Breast epithelium (tissue), 4 donors: ENCODE results near the gene TXNRD1. TPM values are rescaled to one million over a fixed set of nuclear protein-coding genes. Genes with fewer than 3 reads are reported as not detected.
A peak's percentile ranks its signal among the peaks of the same experiment; 100 is the strongest.

ENCODE experiments used
- DNase-seq, 2 donors: peaks; one replicate each; pipeline ENCODE4 v3.0.0-alpha.2; 2019; ENCODE audit warnings: low spot score in 2 of 2
- H3K27ac ChIP-seq, 2 donors: fragments of 200-600 bp; sonication (generic) in 1 of 2; one replicate each; pipeline ENCODE4 v1.5.1; 2016 to 2019; ENCODE audit warnings: mild to moderate bottlenecking in 1 of 2
- H3K27me3 ChIP-seq, 2 donors: fragments of 200-600 bp; sonication (generic) in 1 of 2; one replicate each; pipeline versions ENCODE4 v1.5.1 to v1.6.0; 2017 to 2019; ENCODE audit warnings: control low read depth in 1 of 2, mild to moderate bottlenecking in 1 of 2
- H3K36me3 ChIP-seq: fragments of 200-600 bp; one replicate; pipeline ENCODE4 v1.5.1; 2019
- H3K4me1 ChIP-seq, 2 donors: fragments of 200-600 bp; sonication (generic); one replicate each; pipeline ENCODE4 v1.5.1; 2016 to 2019; ENCODE audit warnings: control low read depth in 1 of 2
- H3K4me3 ChIP-seq, 3 donors: fragments of 200-600 bp; sonication (generic); 1 replicate in 2 of 3; 2 replicates in 1 of 3; pipeline ENCODE4 v1.5.1; 2016 to 2019; ENCODE audit warnings: mild to moderate bottlenecking in 3 of 3, moderate library complexity in 2 of 3
- H3K9me3 ChIP-seq, 2 donors: fragments of 200-600 bp; sonication (generic) in 1 of 2; one replicate each; pipeline ENCODE4 v1.5.1; 2016 to 2019; ENCODE audit warnings: control low read depth in 1 of 2
- CTCF ChIP-seq, 3 donors: fragments of 450-650 bp; IDR thresholded peaks; one replicate each; pipeline ENCODE4 v1.5.1; 2016 to 2017; ENCODE audit warnings: antibody characterized with exemption in 3 of 3, mild to moderate bottlenecking in 3 of 3, moderate library complexity in 3 of 3
- POLR2A ChIP-seq: fragments of 450-650 bp; IDR thresholded peaks from one replicate; pipeline ENCODE4 v1.6.1; 2016; ENCODE audit warnings: antibody characterized with exemption, mild to moderate bottlenecking, moderate library complexity
- POLR2AphosphoS5 ChIP-seq, 3 donors: sonication (generic); formaldehyde crosslinking; IDR thresholded peaks; one replicate each; pipeline ENCODE4 v1.6.1; 2017; ENCODE audit warnings: antibody characterized with exemption in 3 of 3
- intact Hi-C: fragments of 100-400 bp; cut with DNase I; formaldehyde crosslinking; loops from one replicate; pipeline ENCODE4 v1.15.1; 2023; ENCODE audit warnings: low total_unique reads
- total RNA-seq, 3 donors: library from RNA; depleted of rRNA; stranded (reverse); fragments of >200 nt; gene quantifications; one replicate each; pipeline ENCODE4 v1.1.0, GENCODE V29; 2016

Gene TXNRD1
- total RNA-seq: 100 to 1,000 TPM in 2 of 3 donors, 10 to 100 TPM in 1; 60.2 to 137 (median 103) TPM

- H3K27ac ChIP-seq: peak within 1 kb of the TSS; percentile 84 to 91
- H3K4me1 ChIP-seq: peaks cover 0 to 6% of the 10 kb centered on the region in 2 donors
- peak within 1 kb of the TSS; percentile 59 to 83 (median 59) for H3K4me3 ChIP-seq
- H3K9me3 ChIP-seq: no peaks in the 10 kb centered on the region
- TF ChIP-seq POLR2A (peak; percentile 38), POLR2AphosphoS5 (IDR thresholded peaks at IDR 0.05) (peak; percentile 58 to 73 (median 70)), CTCF (IDR thresholded peaks at IDR 0.05) (peak; percentile 30 to 82 (median 76))
- intact Hi-C loops: no loop called here
- H3K27me3 ChIP-seq: no peaks in the 10 kb centered on the region
- no peaks in the 10 kb centered on the region for H3K36me3 ChIP-seq
- peak; percentile 70 for DNase-seq
Measured at GRCh38 chr12:104215638-104216297, at the start of gene TXNRD1. Gene TXNRD1, plus strand, starts transcription at chr12:104215779. Its CDS starts 24 bp downstream, at chr12:104215803.

GRCh38 chr12:104165801-104166200, 49.8 kb upstream of the TXNRD1 start:
- H3K27me3 ChIP-seq: no peaks in the 10 kb centered on the region
- H3K9me3 ChIP-seq: no peaks in the 10 kb centered on the region
- intact Hi-C loops: no loop called here
- TF ChIP-seq CTCF (IDR thresholded peaks at IDR 0.05) (no peak), POLR2A (no peak)
- no peak overlapping the region for H3K4me3 ChIP-seq
- no peaks in the 10 kb centered on the region for H3K4me1 ChIP-seq
- no peaks in the 10 kb centered on the region for H3K36me3 ChIP-seq
- no peak overlapping the region for H3K27ac ChIP-seq
- DNase-seq: no peak

GRCh38 chr12:104166465-104166864, 49.1 kb upstream of the TXNRD1 start:
- H3K4me3 ChIP-seq: no peak overlapping the region
- intact Hi-C loops: no loop called here
- H3K4me1 ChIP-seq: no peaks in the 10 kb centered on the region
- H3K9me3 ChIP-seq: no peaks in the 10 kb centered on the region
- peak overlapping the region in 1 of 2 donors; percentile 19 for H3K27ac ChIP-seq
- DNase-seq: no peak
- H3K27me3 ChIP-seq: no peaks in the 10 kb centered on the region
- H3K36me3 ChIP-seq: no peaks in the 10 kb centered on the region
- TF ChIP-seq CTCF (IDR thresholded peaks at IDR 0.05): no peak
- TF ChIP-seq POLR2A: no peak
- no peak for TF ChIP-seq POLR2AphosphoS5 (IDR thresholded peaks at IDR 0.05)

- TF ChIP-seq CTCF (IDR thresholded peaks at IDR 0.05) (no peak), POLR2A (no peak), POLR2AphosphoS5 (IDR thresholded peaks at IDR 0.05) (no peak)
- H3K36me3 ChIP-seq: no peaks in the 10 kb centered on the region
- no peaks in the 10 kb centered on the region for H3K4me1 ChIP-seq
- H3K27me3 ChIP-seq: no peaks in the 10 kb centered on the region
- H3K27ac ChIP-seq: no peak overlapping the region
- H3K4me3 ChIP-seq: no peak overlapping the region
- no peak for DNase-seq
- H3K9me3 ChIP-seq: no peaks in the 10 kb centered on the region
- intact Hi-C loops: no loop called here
Measured at GRCh38 chr12:104167519-104168458, 47.8 kb upstream of the TXNRD1 start.

GRCh38 chr12:104168596-104168995, 47.0 kb upstream of the TXNRD1 start:
- Histone ChIP-seq H3K4me3 (no peak overlapping the region), H3K36me3 (no peaks in the 10 kb centered on the region), H3K4me1 (no peaks in the 10 kb centered on the region), H3K27me3 (no peaks in the 10 kb centered on the region), H3K9me3 (no peaks in the 10 kb centered on the region), H3K27ac (no peak overlapping the region)
- intact Hi-C loops: no loop called here
- TF ChIP-seq CTCF (IDR thresholded peaks at IDR 0.05) (no peak), POLR2AphosphoS5 (IDR thresholded peaks at IDR 0.05) (no peak), POLR2A (no peak)
- no peak for DNase-seq
